Duodenal mucosa (tissue), 2 donors: Measurements from ENCODE around the gene RYR3.

Source experiments
- H3K27ac ChIP-seq: one replicate; pipeline ENCODE4 v1.7.0; 2013; ENCODE audit warnings: low read depth, low read length
- H3K27me3 ChIP-seq, 2 donors: one replicate each; pipeline ENCODE4 v1.7.0; 2013; ENCODE audit warnings: low read length in 2 of 2, control low read depth in 1 of 2; ENCODE audit not compliant: insufficient read depth in 2 of 2, control insufficient read depth in 1 of 2
- H3K36me3 ChIP-seq, 2 donors: one replicate each; pipeline ENCODE4 v1.7.0; 2013; ENCODE audit warnings: low read length in 2 of 2, control low read depth in 1 of 2; ENCODE audit not compliant: insufficient read depth in 2 of 2, control insufficient read depth in 1 of 2
- H3K4me1 ChIP-seq, 2 donors: one replicate each; pipeline ENCODE4 v1.7.0; 2013; ENCODE audit warnings: low read length in 2 of 2, control low read depth in 1 of 2; ENCODE audit not compliant: insufficient read depth in 2 of 2, control insufficient read depth in 1 of 2
- H3K4me3 ChIP-seq, 2 donors: one replicate each; pipeline ENCODE4 v1.7.0; 2013; ENCODE audit warnings: low read length in 2 of 2, low read depth in 1 of 2
- H3K9ac ChIP-seq, 2 donors: one replicate each; pipeline ENCODE4 v1.7.0; 2013; ENCODE audit warnings: low read length in 2 of 2, low read depth in 1 of 2
- H3K9me3 ChIP-seq, 2 donors: one replicate each; pipeline ENCODE4 v1.7.0; 2013; ENCODE audit warnings: low read length in 2 of 2, control low read depth in 1 of 2; ENCODE audit not compliant: control insufficient read depth in 1 of 2

The RYR3 gene

GRCh38 chr15:33872416-33873106, 561.8 kb downstream of the RYR3 start:
- Histone ChIP-seq H3K4me3 (no peak overlapping the region), H3K27ac (no peak overlapping the region), H3K4me1 (no peaks in the 10 kb centered on the region), H3K27me3 (no peaks in the 10 kb centered on the region), H3K36me3 (no peaks in the 10 kb centered on the region), H3K9ac (no peak overlapping the region), H3K9me3 (no peaks in the 10 kb centered on the region)

GRCh38 chr15:33874156-33874555, 563.4 kb downstream of the RYR3 start:
- H3K4me1 ChIP-seq: no peaks in the 10 kb centered on the region
- no peaks in the 10 kb centered on the region for H3K27me3 ChIP-seq
- H3K9ac ChIP-seq: no peak overlapping the region
- H3K27ac ChIP-seq: no peak overlapping the region
- H3K4me3 ChIP-seq: no peak overlapping the region
- no peaks in the 10 kb centered on the region for H3K9me3 ChIP-seq
- H3K36me3 ChIP-seq: no peaks in the 10 kb centered on the region

GRCh38 chr15:33882921-33883320, 572.2 kb downstream of the RYR3 start:
- H3K4me1 ChIP-seq: no peaks in the 10 kb centered on the region
- no peak overlapping the region for H3K9ac ChIP-seq
- H3K27me3 ChIP-seq: no peaks in the 10 kb centered on the region
- no peak overlapping the region for H3K27ac ChIP-seq
- no peak overlapping the region for H3K4me3 ChIP-seq
- no peaks in the 10 kb centered on the region for H3K9me3 ChIP-seq
- H3K36me3 ChIP-seq: no peaks in the 10 kb centered on the region

GRCh38 chr15:33888176-33888575, 577.4 kb downstream of the RYR3 start:
- Histone ChIP-seq H3K9me3 (no peaks in the 10 kb centered on the region), H3K36me3 (no peaks in the 10 kb centered on the region), H3K27ac (no peak overlapping the region), H3K27me3 (no peaks in the 10 kb centered on the region), H3K4me3 (no peak overlapping the region), H3K4me1 (no peaks in the 10 kb centered on the region), H3K9ac (no peak overlapping the region)

- Histone ChIP-seq H3K27me3 (no peaks in the 10 kb centered on the region), H3K4me1 (peaks cover 0 to 2% of the 10 kb centered on the region in 2 donors), H3K9ac (no peak overlapping the region), H3K36me3 (no peaks in the 10 kb centered on the region), H3K9me3 (no peaks in the 10 kb centered on the region), H3K27ac (no peak overlapping the region), H3K4me3 (no peak overlapping the region)
These were observed 583.4 kb downstream of the RYR3 start for GRCh38 chr15:33894193-33894592.

GRCh38 chr15:33902043-33902442, 591.3 kb downstream of the RYR3 start:
- H3K36me3 ChIP-seq: no peaks in the 10 kb centered on the region

GRCh38 chr15:33903661-33904060, 592.9 kb downstream of the RYR3 start:
- Histone ChIP-seq H3K4me3 (no peak overlapping the region), H3K36me3 (no peaks in the 10 kb centered on the region), H3K27ac (no peak overlapping the region), H3K27me3 (no peaks in the 10 kb centered on the region), H3K9ac (no peak overlapping the region), H3K9me3 (no peaks in the 10 kb centered on the region), H3K4me1 (no peaks in the 10 kb centered on the region)

More at GRCh38 chr15:33902043-33902442, 591.3 kb downstream of the RYR3 start:
- no peak overlapping the region for H3K27ac ChIP-seq
- H3K4me3 ChIP-seq: no peak overlapping the region
- no peaks in the 10 kb centered on the region for H3K9me3 ChIP-seq
- H3K4me1 ChIP-seq: no peaks in the 10 kb centered on the region
- no peak overlapping the region for H3K9ac ChIP-seq
- H3K27me3 ChIP-seq: no peaks in the 10 kb centered on the region

- H3K27me3 ChIP-seq: no peaks in the 10 kb centered on the region
- H3K36me3 ChIP-seq: no peaks in the 10 kb centered on the region
- no peak overlapping the region for H3K9ac ChIP-seq
- H3K4me1 ChIP-seq: no peaks in the 10 kb centered on the region
- H3K27ac ChIP-seq: no peak overlapping the region
- no peaks in the 10 kb centered on the region for H3K9me3 ChIP-seq
- H3K4me3 ChIP-seq: no peak overlapping the region
These were observed 596.6 kb downstream of the RYR3 start for GRCh38 chr15:33907326-33907725.

GRCh38 chr15:33908406-33908805, 597.6 kb downstream of the RYR3 start:
- Histone ChIP-seq H3K4me1 (no peaks in the 10 kb centered on the region), H3K36me3 (no peaks in the 10 kb centered on the region), H3K4me3 (no peak overlapping the region), H3K9ac (no peak overlapping the region), H3K27ac (no peak overlapping the region), H3K27me3 (no peaks in the 10 kb centered on the region), H3K9me3 (no peaks in the 10 kb centered on the region)

GRCh38 chr15:33910741-33911140, 600.0 kb downstream of the RYR3 start:
- Histone ChIP-seq H3K27ac (no peak overlapping the region), H3K4me1 (peaks cover 5 to 6% of the 10 kb centered on the region in 2 donors), H3K36me3 (no peaks in the 10 kb centered on the region), H3K9me3 (no peaks in the 10 kb centered on the region), H3K27me3 (no peaks in the 10 kb centered on the region), H3K9ac (no peak overlapping the region), H3K4me3 (no peak overlapping the region)
